HG02642 (cell line): ENCODE data around the gene THADA.

Experiments
- ATAC-seq: cut with Tn5 transposase; IDR thresholded peaks from one replicate; pipeline ENCODE4 v1.9.1; 2021; ENCODE audit warnings: mild to moderate bottlenecking; ENCODE audit not compliant: unreplicated experiment, poor library complexity

Gene THADA

GRCh38 chr2:43269706-43270105 is 326.1 kb downstream of the THADA start:
- ATAC-seq: no peak

GRCh38 chr2:43269074-43269572 is 326.7 kb downstream of the THADA start:
- no peak for ATAC-seq

GRCh38 chr2:43268066-43268953 is 327.5 kb downstream of the THADA start:
- ATAC-seq: no peak

GRCh38 chr2:43267381-43267780 is 328.5 kb downstream of the THADA start:
- no peak for ATAC-seq

GRCh38 chr2:43266711-43267111 is 329.1 kb downstream of the THADA start:
- no peak for ATAC-seq

GRCh38 chr2:43265421-43265820 is 330.4 kb downstream of the THADA start:
- ATAC-seq: no peak

GRCh38 chr2:43265001-43265400 is 330.8 kb downstream of the THADA start:
- ATAC-seq: no peak

GRCh38 chr2:43262951-43263350 is 332.9 kb downstream of the THADA start:
- no peak for ATAC-seq

- no peak for ATAC-seq
Observed at GRCh38 chr2:43262239-43262638, 333.6 kb downstream of the THADA start.

- ATAC-seq: no peak
Observed at GRCh38 chr2:43259512-43259911, 336.3 kb downstream of the THADA start.

- ATAC-seq: no peak
Observed at GRCh38 chr2:43258547-43259156, 337.2 kb downstream of the THADA start.

GRCh38 chr2:43255296-43255910 is 340.4 kb downstream of the THADA start:
- ATAC-seq: no peak

GRCh38 chr2:43254331-43254730 is 341.5 kb downstream of the THADA start:
- no peak for ATAC-seq

- no peak for ATAC-seq
Observed at GRCh38 chr2:43251171-43251731, 344.6 kb downstream of the THADA start.

- no peak for ATAC-seq
Observed at GRCh38 chr2:43250015-43250414, 345.8 kb downstream of the THADA start.

- no peak for ATAC-seq
Observed at GRCh38 chr2:43248621-43249020, 347.2 kb downstream of the THADA start.

- no peak for ATAC-seq
Observed at GRCh38 chr2:43246641-43247040, 349.2 kb downstream of the THADA start.

- ATAC-seq: no peak
Observed at GRCh38 chr2:43241558-43241957, 354.3 kb downstream of the THADA start.

GRCh38 chr2:43240766-43241150 is 355.1 kb downstream of the THADA start:
- no peak for ATAC-seq

- peak; percentile 33 for ATAC-seq
Observed at GRCh38 chr2:43239981-43240765, 355.7 kb downstream of the THADA start.
